ENCODE results near the gene CCDC50. TPM values are rescaled to one million over a fixed set of nuclear protein-coding genes. Genes with fewer than 3 reads are reported as not detected.

Gene CCDC50
- total and polyA plus RNA-seq, 5 donors: 22.5 to 67.5 (median 50.5) TPM

DNA sequence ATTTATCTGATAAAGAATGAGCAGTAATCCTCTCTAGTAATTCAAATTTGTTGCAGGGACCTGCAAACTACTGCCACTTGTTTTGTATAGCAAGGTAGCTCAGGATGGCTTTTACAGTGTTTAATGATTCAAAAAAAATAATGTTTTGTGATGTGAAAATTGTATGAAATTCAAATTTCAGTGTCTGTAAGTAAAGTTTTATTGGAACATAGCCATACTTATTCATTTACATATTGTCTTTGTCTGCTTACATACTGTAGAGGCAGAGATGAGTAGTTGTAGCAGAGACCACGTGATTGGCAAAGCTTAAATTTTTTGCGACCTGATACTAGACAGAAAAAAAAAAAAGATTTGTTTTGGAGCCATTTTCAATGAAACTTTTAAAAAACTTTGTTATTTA lies 7.6 kb downstream of the CCDC50 start:
- H3K4me1 ChIP-seq (ENCODE audit: control insufficient read depth, insufficient read depth, low read length): peaks cover 6% of the 10 kb centered on the region
- 52% methylated on average over 2 of the region's 2 CpGs for WGBS
- ATAC-seq: no peak

DNA sequence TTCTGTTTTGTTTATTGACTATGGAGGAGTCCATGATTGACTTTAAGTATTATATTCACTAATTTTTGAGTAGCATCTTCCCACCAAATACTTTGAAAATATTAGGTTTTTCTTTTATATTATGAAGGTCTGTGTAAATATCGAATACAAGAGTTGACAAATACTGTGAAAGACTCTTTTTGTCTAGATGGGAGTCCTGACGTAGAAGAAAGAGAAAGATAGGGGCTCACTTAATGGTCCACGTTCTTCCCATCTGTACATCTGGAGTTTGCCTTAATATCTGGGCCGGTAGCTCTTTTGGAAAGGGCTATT lies 8.9 kb downstream of the CCDC50 start:
- Histone ChIP-seq H3K27ac (ENCODE audit: low read length) (no peak overlapping the region), H3K4me3 (ENCODE audit: low read length) (no peak overlapping the region), H3K9me3 (ENCODE audit: control insufficient read depth, low read length) (no peaks in the 10 kb centered on the region), H3K4me1 (ENCODE audit: control insufficient read depth, insufficient read depth, low read length) (peaks cover 9% of the 10 kb centered on the region), H3K27me3 (ENCODE audit: control insufficient read depth, insufficient read depth) (no peaks in the 10 kb centered on the region)
- ATAC-seq: no peak
- intact Hi-C loops (cut with DNase I): loop anchor here in 1 of 4 donors (10.0 kb wide), 1 partner anchor 47 kb away; no protein-coding TSS in a partner anchor
- no peak for DNase-seq
- WGBS: 89% methylated on average over 4 of the region's 4 CpGs

More for the DNA sequence above, 7.6 kb downstream of the CCDC50 start:
- no peak for DNase-seq
- Histone ChIP-seq H3K9me3 (ENCODE audit: control insufficient read depth, low read length) (no peaks in the 10 kb centered on the region), H3K27me3 (ENCODE audit: control insufficient read depth, insufficient read depth) (no peaks in the 10 kb centered on the region), H3K4me3 (ENCODE audit: low read length) (no peak overlapping the region), H3K27ac (ENCODE audit: low read length) (no peak overlapping the region)
- intact Hi-C loops (cut with DNase I): loop anchor here in 1 of 4 donors (10.0 kb wide), 1 partner anchor 48 kb away; no protein-coding TSS in a partner anchor

GRCh38 chr3:191339316-191339917 lies 10.2 kb downstream of the CCDC50 start:
- no peak overlapping the region for H3K27ac ChIP-seq (ENCODE audit: low read length)
- H3K27me3 ChIP-seq (ENCODE audit: control insufficient read depth, insufficient read depth): no peaks in the 10 kb centered on the region
- ATAC-seq (no peak), DNase-seq (no peak)
- no peak overlapping the region for H3K4me3 ChIP-seq (ENCODE audit: low read length)
- intact Hi-C loops (cut with DNase I): loop anchor here in 1 of 4 donors (10.0 kb wide), 1 partner anchor 45 kb away; no protein-coding TSS in a partner anchor
- H3K4me1 ChIP-seq (ENCODE audit: control insufficient read depth, insufficient read depth, low read length): peaks cover 9% of the 10 kb centered on the region
- 43% methylated on average over 3 of the region's 3 CpGs for WGBS
- H3K9me3 ChIP-seq (ENCODE audit: control insufficient read depth, low read length): no peaks in the 10 kb centered on the region

DNA sequence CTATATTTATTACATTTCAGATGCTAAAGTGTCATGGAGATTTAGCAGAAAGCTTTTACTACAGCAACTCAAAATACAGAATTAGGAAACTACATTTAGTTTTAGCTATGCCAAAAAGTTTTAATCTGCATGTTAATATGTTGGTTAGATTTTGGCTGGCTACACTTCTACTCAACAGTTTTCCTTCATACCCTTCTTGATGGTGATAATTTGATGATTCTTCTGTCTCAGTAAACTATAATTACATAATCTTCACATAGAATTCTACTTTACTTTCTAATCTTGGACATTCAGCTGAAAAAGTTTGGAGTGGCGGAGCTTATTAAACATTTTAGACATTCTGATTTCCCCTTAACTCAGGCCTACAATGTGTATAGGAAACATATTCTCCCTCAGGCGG lies 11.2 kb downstream of the CCDC50 start:
- Histone ChIP-seq H3K27ac (ENCODE audit: low read length) (no peak overlapping the region), H3K4me3 (ENCODE audit: low read length) (no peak overlapping the region), H3K9me3 (ENCODE audit: control insufficient read depth, low read length) (no peaks in the 10 kb centered on the region), H3K4me1 (ENCODE audit: control insufficient read depth, insufficient read depth, low read length) (peaks cover 9% of the 10 kb centered on the region), H3K27me3 (ENCODE audit: control insufficient read depth, insufficient read depth) (no peaks in the 10 kb centered on the region)
- intact Hi-C loops (cut with DNase I): no loop called here
- 99% methylated on average over 2 of the region's 2 CpGs for WGBS
- ATAC-seq (no peak), DNase-seq (no peak)

- no peak overlapping the region for H3K27ac ChIP-seq (ENCODE audit: low read length)
- ATAC-seq: no peak
- 100% methylated on average over 1 of the region's 1 CpG for WGBS
- H3K9me3 ChIP-seq (ENCODE audit: control insufficient read depth, low read length): no peaks in the 10 kb centered on the region
- intact Hi-C loops (cut with DNase I): no loop called here
- DNase-seq: no peak
- H3K4me3 ChIP-seq (ENCODE audit: low read length): no peak overlapping the region
- peaks cover 9% of the 10 kb centered on the region for H3K4me1 ChIP-seq (ENCODE audit: control insufficient read depth, insufficient read depth, low read length)
- H3K27me3 ChIP-seq (ENCODE audit: control insufficient read depth, insufficient read depth): no peaks in the 10 kb centered on the region
Measured at GRCh38 chr3:191340966-191341365, 11.8 kb downstream of the CCDC50 start.

DNA sequence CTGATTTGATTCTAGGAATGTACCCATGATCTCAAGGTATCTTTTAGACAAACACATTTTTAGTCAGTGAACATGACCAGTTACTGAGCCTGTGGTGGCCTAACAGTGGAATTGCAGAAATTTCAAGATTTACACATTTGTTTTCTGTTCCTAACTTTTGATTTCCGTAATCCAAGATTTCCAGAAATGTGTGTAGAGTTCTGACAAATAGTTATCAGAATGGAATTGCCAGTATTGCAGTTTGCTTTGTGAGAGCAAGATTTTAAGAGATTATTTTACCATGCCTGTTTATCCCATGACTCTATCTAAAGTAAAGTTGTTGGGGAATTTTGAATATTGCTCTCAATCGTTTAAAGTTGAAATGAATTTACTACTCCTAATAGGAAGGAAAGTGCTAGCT lies 12.8 kb downstream of the CCDC50 start:
- Histone ChIP-seq H3K9me3 (ENCODE audit: control insufficient read depth, low read length) (no peaks in the 10 kb centered on the region), H3K27me3 (ENCODE audit: control insufficient read depth, insufficient read depth) (no peaks in the 10 kb centered on the region), H3K27ac (ENCODE audit: low read length) (no peak overlapping the region), H3K4me3 (ENCODE audit: low read length) (no peak overlapping the region), H3K4me1 (ENCODE audit: control insufficient read depth, insufficient read depth, low read length) (peaks cover 9% of the 10 kb centered on the region)
- ATAC-seq (no peak), DNase-seq (no peak)
- 63% methylated on average over 2 of the region's 2 CpGs for WGBS
- intact Hi-C loops (cut with DNase I): no loop called here

- intact Hi-C loops (cut with DNase I): no loop called here
- H3K27me3 ChIP-seq (ENCODE audit: control insufficient read depth, insufficient read depth): no peaks in the 10 kb centered on the region
- H3K27ac ChIP-seq (ENCODE audit: low read length): no peak overlapping the region
- ATAC-seq (peak in 1 of 2 donors; percentile 23), DNase-seq (no peak)
- peaks cover 9% of the 10 kb centered on the region for H3K4me1 ChIP-seq (ENCODE audit: control insufficient read depth, insufficient read depth, low read length)
- H3K4me3 ChIP-seq (ENCODE audit: low read length): no peak overlapping the region
- H3K9me3 ChIP-seq (ENCODE audit: control insufficient read depth, low read length): no peaks in the 10 kb centered on the region
Measured at GRCh38 chr3:191342411-191342810, 13.2 kb downstream of the CCDC50 start.

DNA sequence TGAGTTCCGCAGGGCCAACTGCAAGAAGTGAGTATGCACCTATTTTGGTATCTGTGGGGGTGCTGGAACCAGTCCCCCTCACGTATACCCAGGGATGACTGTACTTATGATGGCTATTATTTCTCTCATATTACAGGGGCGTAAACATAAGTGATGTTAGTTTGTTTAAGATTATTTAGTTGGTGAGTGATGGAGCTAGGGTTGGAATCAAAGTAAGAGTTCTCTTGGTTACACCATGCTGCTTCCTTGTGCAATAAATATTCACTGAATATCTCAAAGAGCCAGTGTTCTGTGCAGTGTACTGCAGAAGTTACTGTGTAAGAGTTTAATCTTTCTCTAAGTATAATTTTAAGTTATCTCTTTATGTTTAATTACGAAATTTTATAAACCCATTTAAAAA lies 13.9 kb downstream of the CCDC50 start:
- no peaks in the 10 kb centered on the region for H3K27me3 ChIP-seq (ENCODE audit: control insufficient read depth, insufficient read depth)
- no peak overlapping the region for H3K4me3 ChIP-seq (ENCODE audit: low read length)
- WGBS: 83% methylated on average over 4 of the region's 4 CpGs
- peak in 1 of 2 donors; percentile 62 for ATAC-seq
- intact Hi-C loops (cut with DNase I): no loop called here
- no peak overlapping the region for H3K27ac ChIP-seq (ENCODE audit: low read length)
- H3K4me1 ChIP-seq (ENCODE audit: control insufficient read depth, insufficient read depth, low read length): peaks cover 9% of the 10 kb centered on the region
- no peak for DNase-seq
- H3K9me3 ChIP-seq (ENCODE audit: control insufficient read depth, low read length): no peaks in the 10 kb centered on the region

GRCh38 chr3:191343913-191344312 lies 14.7 kb downstream of the CCDC50 start:
- Histone ChIP-seq H3K9me3 (ENCODE audit: control insufficient read depth, low read length) (no peaks in the 10 kb centered on the region), H3K27ac (ENCODE audit: low read length) (no peak overlapping the region), H3K4me1 (ENCODE audit: control insufficient read depth, insufficient read depth, low read length) (peaks cover 8% of the 10 kb centered on the region), H3K27me3 (ENCODE audit: control insufficient read depth, insufficient read depth) (no peaks in the 10 kb centered on the region), H3K4me3 (ENCODE audit: low read length) (no peak overlapping the region)
- intact Hi-C loops (cut with DNase I): no loop called here
- ATAC-seq (no peak), DNase-seq (no peak)
- WGBS: 75% methylated on average over 5 of the region's 5 CpGs

- WGBS: 93% methylated on average over 5 of the region's 5 CpGs
- Histone ChIP-seq H3K4me1 (ENCODE audit: control insufficient read depth, insufficient read depth, low read length) (peaks cover 7% of the 10 kb centered on the region), H3K4me3 (ENCODE audit: low read length) (no peak overlapping the region), H3K27me3 (ENCODE audit: control insufficient read depth, insufficient read depth) (no peaks in the 10 kb centered on the region), H3K9me3 (ENCODE audit: control insufficient read depth, low read length) (no peaks in the 10 kb centered on the region), H3K27ac (ENCODE audit: low read length) (no peak overlapping the region)
- DNase-seq: no peak
- no peak for ATAC-seq
- intact Hi-C loops (cut with DNase I): no loop called here
Measured at GRCh38 chr3:191345334-191345733, 16.1 kb downstream of the CCDC50 start.

DNA sequence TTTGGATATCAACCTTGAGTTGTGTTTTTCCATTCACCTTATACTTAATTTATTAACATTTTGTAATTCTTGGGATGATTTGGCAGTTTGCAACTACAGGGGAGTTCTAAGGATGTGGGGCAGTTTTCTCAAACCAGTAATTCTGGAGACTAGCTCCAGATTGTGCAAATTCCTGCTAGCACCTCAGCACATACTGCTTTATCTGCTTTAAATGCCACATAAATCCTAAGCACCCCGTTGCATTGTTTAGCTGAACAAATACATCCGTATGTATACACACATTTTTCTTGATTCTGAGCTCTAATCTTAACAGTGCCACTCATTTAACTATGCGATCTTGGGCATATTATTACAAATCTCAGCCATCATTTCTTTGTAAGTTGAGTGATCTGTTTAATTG lies 18.0 kb downstream of the CCDC50 start:
- H3K4me1 ChIP-seq (ENCODE audit: control insufficient read depth, insufficient read depth, low read length): peaks cover 10% of the 10 kb centered on the region
- H3K27me3 ChIP-seq (ENCODE audit: control insufficient read depth, insufficient read depth): no peaks in the 10 kb centered on the region
- intact Hi-C loops (cut with DNase I): no loop called here
- no peaks in the 10 kb centered on the region for H3K9me3 ChIP-seq (ENCODE audit: control insufficient read depth, low read length)
- DNase-seq: no peak
- no peak overlapping the region for H3K27ac ChIP-seq (ENCODE audit: low read length)
- 58% methylated on average over 3 of the region's 3 CpGs for WGBS
- ATAC-seq: no peak
- H3K4me3 ChIP-seq (ENCODE audit: low read length): no peak overlapping the region

DNA sequence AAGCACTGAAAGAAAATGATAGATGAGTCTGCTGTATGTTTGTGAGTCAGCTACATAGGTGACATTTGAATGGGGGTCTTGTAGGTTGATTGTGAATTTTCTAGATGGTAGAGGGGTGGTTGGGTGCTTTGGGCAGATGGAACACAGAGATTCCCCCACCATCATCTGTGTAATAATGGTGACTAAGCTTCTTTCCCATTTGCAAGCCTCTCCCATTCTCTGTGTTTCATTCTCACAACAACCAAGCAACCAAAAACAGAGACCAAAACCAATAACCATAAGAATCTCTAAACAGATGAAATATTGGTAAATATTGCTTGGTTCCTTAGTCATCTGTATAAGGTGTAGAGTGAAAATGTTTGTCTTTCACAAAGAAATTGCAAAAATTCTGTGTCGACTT lies 18.9 kb downstream of the CCDC50 start:
- ATAC-seq (no peak), DNase-seq (no peak)
- Histone ChIP-seq H3K27me3 (ENCODE audit: control insufficient read depth, insufficient read depth) (no peaks in the 10 kb centered on the region), H3K4me1 (ENCODE audit: control insufficient read depth, insufficient read depth, low read length) (peaks cover 8% of the 10 kb centered on the region), H3K4me3 (ENCODE audit: low read length) (no peak overlapping the region), H3K9me3 (ENCODE audit: control insufficient read depth, low read length) (no peaks in the 10 kb centered on the region), H3K27ac (ENCODE audit: low read length) (no peak overlapping the region)
- whole genome bisulfite sequencing: 97% methylated on average over 1 of the region's 1 CpG
- intact Hi-C loops (cut with DNase I): no loop called here

Data from right cardiac atrium (tissue), 5 donors.